ENCODE results near the gene NEK4. TPM values are rescaled to one million over a fixed set of nuclear protein-coding genes. Genes with fewer than 3 reads are reported as not detected.

The NEK4 gene
- total and polyA plus RNA-seq, 4 donors = 5.4 to 28.7 (median 15.4) TPM

GRCh38 chr3:52811452-52812011 is 40.8 kb upstream of the NEK4 start:
- Histone ChIP-seq H3K9me3 (ENCODE audit: control insufficient read depth in 4 of 4, low read length in 3 of 4) (no peaks in the 10 kb centered on the region), H3K4me3 (ENCODE audit: low read depth in 1 of 3, low read length in 3 of 3) (no peak overlapping the region), H3K27ac (ENCODE audit: low read depth in 1 of 2, low read length in 2 of 2) (peak overlapping the region; percentile 66 to 77), H3K4me1 (ENCODE audit: control insufficient read depth in 4 of 4, insufficient read depth in 4 of 4, low read length in 3 of 4) (peaks cover 0 to 45% (median 32%) of the 10 kb centered on the region in 4 donors), H3K36me3 (ENCODE audit: control insufficient read depth in 4 of 4, insufficient read depth in 3 of 4, low read depth in 1 of 4, low read length in 3 of 4) (peaks cover 11 to 50% (median 40%) of the 10 kb centered on the region in 4 donors), H3K27me3 (ENCODE audit: control insufficient read depth in 4 of 4, insufficient read depth in 4 of 4, low read length in 3 of 4) (no peaks in the 10 kb centered on the region), H3K9ac (ENCODE audit: low read depth in 1 of 2, low read length in 2 of 2) (no peak overlapping the region)
- TF ChIP-seq FOXA2 (IDR thresholded peaks at IDR 0.05) = no peak
- TF ChIP-seq JUND (IDR thresholded peaks at IDR 0.05) = peak; percentile 44 to 57
- peak; percentile 58 for TF ChIP-seq REST (IDR thresholded peaks at IDR 0.05)
- peak in 1 of 2 donors; percentile 50 for TF ChIP-seq EGR1 (IDR thresholded peaks at IDR 0.05; ENCODE audit: low read depth in 2 of 2)
- TF ChIP-seq RXRA (IDR thresholded peaks at IDR 0.05) = peak; percentile 76 to 81
- no peak for TF ChIP-seq GABPA (IDR thresholded peaks at IDR 0.05 in 1 of 2, conservative IDR thresholded peaks at IDR 0.05 in 1 of 2)
- TF ChIP-seq, protein P1, sequence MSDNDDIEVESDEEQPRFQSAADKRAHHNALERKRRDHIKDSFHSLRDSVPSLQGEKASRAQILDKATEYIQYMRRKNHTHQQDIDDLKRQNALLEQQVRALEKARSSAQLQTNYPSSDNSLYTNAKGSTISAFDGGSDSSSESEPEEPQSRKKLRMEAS (IDR thresholded peaks at IDR 0.05) = no peak
- TF ChIP-seq TAF1 (conservative IDR thresholded peaks at IDR 0.05) = no peak
- TF ChIP-seq, protein P2, sequence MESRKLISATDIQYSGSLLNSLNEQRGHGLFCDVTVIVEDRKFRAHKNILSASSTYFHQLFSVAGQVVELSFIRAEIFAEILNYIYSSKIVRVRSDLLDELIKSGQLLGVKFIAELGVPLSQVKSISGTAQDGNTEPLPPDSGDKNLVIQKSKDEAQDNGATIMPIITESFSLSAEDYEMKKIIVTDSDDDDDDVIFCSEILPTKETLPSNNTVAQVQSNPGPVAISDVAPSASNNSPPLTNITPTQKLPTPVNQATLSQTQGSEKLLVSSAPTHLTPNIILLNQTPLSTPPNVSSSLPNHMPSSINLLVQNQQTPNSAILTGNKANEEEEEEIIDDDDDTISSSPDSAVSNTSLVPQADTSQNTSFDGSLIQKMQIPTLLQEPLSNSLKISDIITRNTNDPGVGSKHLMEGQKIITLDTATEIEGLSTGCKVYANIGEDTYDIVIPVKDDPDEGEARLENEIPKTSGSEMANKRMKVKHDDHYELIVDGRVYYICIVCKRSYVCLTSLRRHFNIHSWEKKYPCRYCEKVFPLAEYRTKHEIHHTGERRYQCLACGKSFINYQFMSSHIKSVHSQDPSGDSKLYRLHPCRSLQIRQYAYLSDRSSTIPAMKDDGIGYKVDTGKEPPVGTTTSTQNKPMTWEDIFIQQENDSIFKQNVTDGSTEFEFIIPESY (IDR thresholded peaks at IDR 0.05) = peak; percentile 51
- no peak for TF ChIP-seq SP1 (IDR thresholded peaks at IDR 0.05)
- TF ChIP-seq NR2F2 (IDR thresholded peaks at IDR 0.05) = peak; percentile 3
- no peak for TF ChIP-seq RAD21 (IDR thresholded peaks at IDR 0.05)
- TF ChIP-seq HNF4A (conservative IDR thresholded peaks at IDR 0.05) = peak; percentile 71
- peak; percentile 62 for TF ChIP-seq YY1 (IDR thresholded peaks at IDR 0.05)
- TF ChIP-seq CTCF (IDR thresholded peaks at IDR 0.05; ENCODE audit: low read depth, low read length, missing input control) = no peak
- TF ChIP-seq HNF4G (IDR thresholded peaks at IDR 0.05) = no peak
- TF ChIP-seq, protein P3, sequence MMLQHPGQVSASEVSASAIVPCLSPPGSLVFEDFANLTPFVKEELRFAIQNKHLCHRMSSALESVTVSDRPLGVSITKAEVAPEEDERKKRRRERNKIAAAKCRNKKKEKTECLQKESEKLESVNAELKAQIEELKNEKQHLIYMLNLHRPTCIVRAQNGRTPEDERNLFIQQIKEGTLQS (IDR thresholded peaks at IDR 0.05) = peak; percentile 11
- TF ChIP-seq FOXA1 (IDR thresholded peaks at IDR 0.05) = no peak
- DNase-seq (ENCODE audit: low spot score) = no peak
- 27% methylated on average over 7 of the region's 7 CpGs for WGBS
